HG02938 (cell line): ENCODE data around the gene CEP128.

Experiments
- ATAC-seq: cut with Tn5 transposase; IDR thresholded peaks from one replicate; pipeline ENCODE4 v1.9.1; 2021; ENCODE audit warnings: mild to moderate bottlenecking, moderate library complexity; ENCODE audit not compliant: unreplicated experiment

The CEP128 gene

GRCh38 chr14:80941241-80942185 lies at the start of gene CEP128:
TSS of gene CEP128 (minus strand) at chr14:80941738.
- ATAC-seq: peak; percentile 96

GRCh38 chr14:80988735-80989429 lies 47.3 kb upstream of the CEP128 start:
- no peak for ATAC-seq

GRCh38 chr14:80988192-80988591 lies 46.7 kb upstream of the CEP128 start:
- no peak for ATAC-seq

GRCh38 chr14:80987235-80988032 lies 45.9 kb upstream of the CEP128 start:
- peak; percentile 70 for ATAC-seq

GRCh38 chr14:80982711-80983110 lies 41.2 kb upstream of the CEP128 start:
- no peak for ATAC-seq

- ATAC-seq: no peak
Observed at GRCh38 chr14:80981673-80982072, 40.1 kb upstream of the CEP128 start.

GRCh38 chr14:80981156-80981555 lies 39.6 kb upstream of the CEP128 start:
- no peak for ATAC-seq

GRCh38 chr14:80979951-80980350 lies 38.4 kb upstream of the CEP128 start:
- ATAC-seq: no peak

- ATAC-seq: no peak
Observed at GRCh38 chr14:80978403-80978802, 36.9 kb upstream of the CEP128 start.

GRCh38 chr14:80977221-80977620 lies 35.7 kb upstream of the CEP128 start:
- ATAC-seq: peak; percentile 72

GRCh38 chr14:80974679-80975078 lies 33.1 kb upstream of the CEP128 start:
- no peak for ATAC-seq

GRCh38 chr14:80973931-80974641 lies 32.5 kb upstream of the CEP128 start:
- no peak for ATAC-seq

- ATAC-seq: no peak
Observed at GRCh38 chr14:80965037-80965436, 23.5 kb upstream of the CEP128 start.

- peak; percentile 99 for ATAC-seq
Observed at GRCh38 chr14:80959496-80959895, 18.0 kb upstream of the CEP128 start.

- ATAC-seq: no peak
Observed at GRCh38 chr14:80958939-80959338, 17.4 kb upstream of the CEP128 start.

GRCh38 chr14:80958226-80958625 lies 16.7 kb upstream of the CEP128 start:
- ATAC-seq: no peak

- ATAC-seq: no peak
Observed at GRCh38 chr14:80957613-80958012, 16.1 kb upstream of the CEP128 start.

GRCh38 chr14:80956922-80957321 lies 15.4 kb upstream of the CEP128 start:
- ATAC-seq: no peak

- ATAC-seq: no peak
Observed at GRCh38 chr14:80956102-80956501, 14.6 kb upstream of the CEP128 start.

GRCh38 chr14:80955416-80955941 lies 13.9 kb upstream of the CEP128 start, which contains the start of gene TSHR:
TSS of gene TSHR (plus strand) at chr14:80955621. CDS start at chr14:80955681, 60 bp downstream.
- ATAC-seq: no peak
